AG09319 (cell line): ENCODE measurements around the gene CADM3.

ENCODE experiments used
- DNase-seq: peaks from one replicate; pipeline ENCODE4 v3.0.0-alpha.2; 2010; ENCODE audit warnings: low read depth; ENCODE audit errors: extremely low read depth
- CTCF ChIP-seq: IDR thresholded peaks from 2 replicates; pipeline ENCODE4 v1.5.1; 2011; ENCODE audit warnings: low read depth, mild to moderate bottlenecking, inconsistent platforms, low read length, moderate library complexity

The CADM3 gene, protein sequence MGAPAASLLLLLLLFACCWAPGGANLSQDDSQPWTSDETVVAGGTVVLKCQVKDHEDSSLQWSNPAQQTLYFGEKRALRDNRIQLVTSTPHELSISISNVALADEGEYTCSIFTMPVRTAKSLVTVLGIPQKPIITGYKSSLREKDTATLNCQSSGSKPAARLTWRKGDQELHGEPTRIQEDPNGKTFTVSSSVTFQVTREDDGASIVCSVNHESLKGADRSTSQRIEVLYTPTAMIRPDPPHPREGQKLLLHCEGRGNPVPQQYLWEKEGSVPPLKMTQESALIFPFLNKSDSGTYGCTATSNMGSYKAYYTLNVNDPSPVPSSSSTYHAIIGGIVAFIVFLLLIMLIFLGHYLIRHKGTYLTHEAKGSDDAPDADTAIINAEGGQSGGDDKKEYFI

DNA sequence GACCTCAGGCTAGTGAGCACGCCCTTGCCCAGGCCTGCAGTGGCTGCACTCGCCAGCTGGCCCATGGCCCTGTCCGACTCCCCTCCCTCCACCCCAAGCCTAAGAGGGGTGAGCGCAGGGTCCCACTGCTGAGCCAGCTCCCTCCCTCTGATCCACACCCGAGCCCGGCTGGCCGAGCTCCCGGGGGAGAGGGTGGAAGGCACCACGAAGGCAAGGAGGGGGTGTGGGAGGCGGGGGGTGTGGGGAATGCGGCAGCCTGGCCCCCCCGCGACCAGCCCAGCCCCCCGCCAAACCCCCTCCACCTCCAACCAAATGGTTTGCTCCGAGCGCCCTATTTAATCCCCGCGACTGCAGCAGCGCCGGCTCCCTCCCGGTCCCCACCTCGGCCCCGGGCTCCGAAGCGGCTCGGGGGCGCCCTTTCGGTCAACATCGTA is at the start of gene CADM3:
TSS of gene CADM3 (plus strand) at position 362 of the 434 bp plus-strand sequence. CDS start 151 bp downstream, outside the sequence.
- TF ChIP-seq CTCF, result no peak
- DNase-seq, result no peak

DNA sequence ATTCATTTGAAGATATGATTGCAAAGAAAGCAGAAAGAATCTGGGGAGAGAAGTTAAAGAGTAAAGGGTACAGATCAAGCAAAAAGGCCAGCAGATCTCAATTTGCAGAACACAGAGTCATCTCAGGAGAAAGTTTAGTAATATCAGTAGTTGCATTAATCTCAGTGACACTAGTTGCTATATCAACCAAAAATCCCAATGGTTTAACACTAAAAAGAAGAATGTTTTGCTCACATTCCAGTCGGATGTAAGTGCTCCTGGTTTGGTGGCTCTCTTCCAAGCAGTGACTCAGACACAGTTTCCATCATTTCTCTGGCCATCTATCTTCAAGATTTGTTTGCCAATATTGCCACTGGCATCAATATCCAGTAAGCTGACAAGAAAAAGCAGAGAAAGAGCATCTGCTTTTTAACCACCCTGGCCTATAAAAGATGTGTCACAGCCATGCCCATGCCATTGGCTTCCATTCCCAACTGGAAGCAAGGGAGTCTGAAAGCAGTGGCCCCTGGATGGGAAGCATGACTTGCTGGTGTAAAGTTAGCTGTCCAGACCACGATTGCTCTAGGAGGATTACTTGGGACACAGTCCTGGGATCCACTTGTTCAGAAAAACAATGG is 49.3 kb upstream of the CADM3 start:
- DNase-seq, result no peak

GRCh38 chr1:159123587-159123986 is 47.8 kb upstream of the CADM3 start:
- TF ChIP-seq CTCF, result no peak
- DNase-seq, result no peak

More for the DNA sequence above, 49.3 kb upstream of the CADM3 start:
- no peak for TF ChIP-seq CTCF

DNA sequence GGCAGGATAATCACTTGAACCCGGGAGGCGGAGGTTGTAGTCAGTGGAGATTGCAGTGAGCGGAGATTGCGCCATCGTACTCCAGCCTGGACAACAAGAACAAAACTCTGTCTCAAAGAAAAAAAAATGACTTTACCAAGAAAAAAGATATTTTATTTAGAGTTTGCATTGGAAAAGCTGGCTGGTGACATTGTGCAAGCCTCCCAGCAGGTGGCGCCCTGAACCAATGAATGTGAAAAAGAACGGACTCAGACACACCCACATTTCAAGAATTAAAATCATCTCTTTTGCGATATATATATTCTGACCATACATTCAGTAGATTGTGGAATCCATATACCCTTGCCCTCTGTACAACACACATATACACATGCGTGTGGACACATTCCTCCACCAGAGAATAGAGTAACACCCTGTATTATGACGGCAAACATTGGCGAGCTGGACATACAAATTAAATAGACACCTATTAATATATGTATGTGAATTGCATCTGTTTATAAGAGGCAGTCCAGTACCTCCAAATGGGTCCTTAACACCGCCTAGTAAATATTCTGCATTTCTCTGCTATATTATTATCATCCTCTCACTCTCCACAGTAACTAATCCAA is 39.0 kb upstream of the CADM3 start:
- DNase-seq, result peak; percentile 14
- TF ChIP-seq CTCF, result peak; percentile 90

DNA sequence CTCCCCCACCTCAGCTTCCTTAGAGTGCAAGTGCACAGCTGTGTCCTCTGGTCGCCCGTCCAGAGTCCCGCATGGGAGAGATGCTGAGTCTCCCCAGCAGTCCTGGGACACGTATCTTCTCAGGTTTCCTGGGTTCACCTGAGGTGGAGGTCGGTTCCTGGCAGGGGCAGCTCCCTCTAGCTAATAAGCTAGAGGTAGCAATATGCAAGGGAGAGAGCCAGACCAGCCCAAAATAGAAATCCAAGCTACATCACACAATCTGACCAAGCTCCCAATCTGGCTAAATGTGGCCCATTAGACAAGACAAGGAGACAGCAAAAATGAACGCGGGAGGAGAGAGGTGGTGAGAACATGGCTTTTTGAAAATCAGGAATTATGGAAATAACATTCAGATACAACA is 30.9 kb upstream of the CADM3 start:
- no peak for DNase-seq
- no peak for TF ChIP-seq CTCF

DNA sequence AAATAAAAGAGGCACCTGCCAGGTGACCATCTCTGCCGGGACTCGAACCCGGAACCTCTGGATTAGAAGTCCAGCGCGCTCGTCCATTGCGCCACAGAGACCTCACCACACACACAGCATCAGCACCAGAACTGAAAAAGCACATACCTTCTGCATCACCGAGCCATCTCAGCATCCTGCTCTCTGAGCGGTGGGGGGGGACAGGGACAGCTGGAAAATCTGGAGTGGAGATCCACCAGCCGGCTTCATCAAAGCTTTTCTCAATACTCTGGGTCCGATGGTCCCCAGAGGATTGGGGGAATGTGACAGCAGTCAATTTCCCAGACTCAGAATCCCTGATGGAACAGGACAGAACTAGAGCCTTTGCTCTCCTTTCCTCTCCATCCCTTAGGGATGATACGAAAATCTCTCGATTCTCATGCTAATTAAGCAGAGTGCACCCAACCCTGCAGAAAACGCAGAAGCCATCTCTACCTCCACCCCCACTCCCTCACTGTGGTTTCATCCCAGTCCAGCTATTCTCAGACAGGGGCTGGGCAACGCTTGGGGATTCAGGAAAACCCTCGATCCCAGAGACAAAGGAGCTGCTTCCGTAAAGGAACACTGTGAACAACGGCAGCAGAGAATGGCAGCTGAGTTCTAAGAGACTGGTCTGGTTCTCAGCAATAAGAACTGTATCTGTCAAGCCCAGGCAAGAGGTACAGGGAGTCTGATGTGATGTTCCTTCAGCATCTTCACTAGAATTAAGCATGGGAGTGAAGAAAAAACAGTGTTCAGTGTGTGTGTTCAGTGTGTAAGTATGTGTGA is 29.6 kb upstream of the CADM3 start:
- no peak for TF ChIP-seq CTCF
- DNase-seq, result no peak
